ENCODE measurements around the gene TTC39A.
"Not testable (repeated sequence)": the region's sequence is repeated elsewhere in the genome, so short reads cannot be mapped to it uniquely, and the experiment has no call there.

Gene TTC39A

DNA sequence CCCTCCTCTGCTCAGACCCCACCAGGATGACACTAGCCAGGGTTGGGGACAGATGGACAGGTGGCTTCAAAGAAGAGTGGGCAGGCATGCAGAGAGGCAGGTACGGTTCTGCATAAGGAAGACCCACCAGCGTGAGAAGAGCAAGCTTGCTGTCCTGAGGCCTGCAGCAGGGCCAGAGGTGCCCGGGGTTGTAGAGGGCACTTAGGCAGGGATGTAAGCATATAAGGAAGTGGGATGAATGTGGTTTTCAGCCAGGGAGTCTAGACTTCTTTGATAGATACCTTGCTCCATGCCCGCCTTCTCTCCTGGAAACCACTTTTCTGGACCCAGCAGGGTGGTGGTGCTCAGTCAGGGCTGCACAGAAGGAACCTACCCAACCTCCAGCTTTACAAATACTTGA is 1.4 kb downstream of the TTC39A start:
- no peak for DNase-seq (ENCODE audit: low read depth in 2 of 2)
- no peak overlapping the region for H3K4me3 ChIP-seq (replicated peaks in 1 of 2; ENCODE audit: low read depth in 2 of 2, low read length in 2 of 2)
- TF ChIP-seq CTCF (IDR thresholded peaks at IDR 0.05; ENCODE audit: low read depth, low read length), result no peak

DNA sequence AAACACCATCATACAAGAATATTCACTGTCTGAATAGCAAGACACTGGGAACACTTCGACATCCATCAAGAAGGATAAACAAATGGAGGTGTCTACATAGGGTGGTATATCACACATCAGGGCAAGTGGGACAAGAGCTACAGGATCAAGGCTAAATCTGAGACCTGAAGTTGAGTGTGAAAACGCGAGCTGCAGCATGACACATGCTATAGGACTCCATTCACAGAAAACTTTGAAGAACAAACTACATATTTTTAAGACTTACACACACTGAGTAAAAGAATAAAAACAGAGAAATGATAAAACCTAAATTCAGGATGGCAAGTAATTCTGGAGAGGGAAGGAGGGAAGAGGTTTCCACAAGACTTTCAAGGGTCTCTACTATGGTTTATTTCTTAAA is 2.1 kb downstream of the TTC39A start:
- no peak for TF ChIP-seq CTCF (IDR thresholded peaks at IDR 0.05; ENCODE audit: low read depth, low read length)
- DNase-seq (ENCODE audit: low read depth in 2 of 2), result peak in 1 of 2 donors; percentile 63
- H3K4me3 ChIP-seq (replicated peaks in 1 of 2; ENCODE audit: low read depth in 2 of 2, low read length in 2 of 2), result no peak overlapping the region

GRCh38 chr1:51327386-51327785 is 3.0 kb downstream of the TTC39A start:
- peak; percentile 23 to 66 for DNase-seq (ENCODE audit: low read depth in 2 of 2)
- no peak overlapping the region for H3K4me3 ChIP-seq (replicated peaks in 1 of 2; ENCODE audit: low read depth in 2 of 2, low read length in 2 of 2)

DNA sequence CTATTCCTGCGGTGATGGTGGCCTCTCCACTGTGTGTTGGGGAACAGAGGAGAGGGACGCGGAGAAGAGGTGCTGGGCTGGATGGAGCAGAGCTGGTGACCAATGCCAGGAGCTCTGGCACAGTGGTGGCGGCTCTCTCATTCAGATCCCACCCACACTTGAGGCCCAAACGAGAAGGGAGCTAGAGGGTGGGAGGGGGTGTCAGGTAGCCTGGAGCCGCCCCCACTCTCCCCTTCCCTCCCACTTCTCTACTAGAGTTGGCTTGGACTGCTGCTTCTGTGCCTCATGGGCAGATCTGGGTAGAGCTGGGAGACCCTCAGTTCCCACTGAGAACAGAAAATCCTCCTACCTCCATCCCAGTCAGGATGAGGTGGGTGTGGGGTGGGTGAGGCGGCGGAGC is 3.5 kb downstream of the TTC39A start:
- no peak for DNase-seq (ENCODE audit: low read depth in 2 of 2)
- H3K4me3 ChIP-seq (replicated peaks in 1 of 2; ENCODE audit: low read depth in 2 of 2, low read length in 2 of 2), result no peak overlapping the region
- TF ChIP-seq CTCF (IDR thresholded peaks at IDR 0.05; ENCODE audit: low read depth, low read length), result no peak

More at GRCh38 chr1:51327386-51327785, 3.0 kb downstream of the TTC39A start:
- TF ChIP-seq CTCF (IDR thresholded peaks at IDR 0.05; ENCODE audit: low read depth, low read length), result no peak

DNA sequence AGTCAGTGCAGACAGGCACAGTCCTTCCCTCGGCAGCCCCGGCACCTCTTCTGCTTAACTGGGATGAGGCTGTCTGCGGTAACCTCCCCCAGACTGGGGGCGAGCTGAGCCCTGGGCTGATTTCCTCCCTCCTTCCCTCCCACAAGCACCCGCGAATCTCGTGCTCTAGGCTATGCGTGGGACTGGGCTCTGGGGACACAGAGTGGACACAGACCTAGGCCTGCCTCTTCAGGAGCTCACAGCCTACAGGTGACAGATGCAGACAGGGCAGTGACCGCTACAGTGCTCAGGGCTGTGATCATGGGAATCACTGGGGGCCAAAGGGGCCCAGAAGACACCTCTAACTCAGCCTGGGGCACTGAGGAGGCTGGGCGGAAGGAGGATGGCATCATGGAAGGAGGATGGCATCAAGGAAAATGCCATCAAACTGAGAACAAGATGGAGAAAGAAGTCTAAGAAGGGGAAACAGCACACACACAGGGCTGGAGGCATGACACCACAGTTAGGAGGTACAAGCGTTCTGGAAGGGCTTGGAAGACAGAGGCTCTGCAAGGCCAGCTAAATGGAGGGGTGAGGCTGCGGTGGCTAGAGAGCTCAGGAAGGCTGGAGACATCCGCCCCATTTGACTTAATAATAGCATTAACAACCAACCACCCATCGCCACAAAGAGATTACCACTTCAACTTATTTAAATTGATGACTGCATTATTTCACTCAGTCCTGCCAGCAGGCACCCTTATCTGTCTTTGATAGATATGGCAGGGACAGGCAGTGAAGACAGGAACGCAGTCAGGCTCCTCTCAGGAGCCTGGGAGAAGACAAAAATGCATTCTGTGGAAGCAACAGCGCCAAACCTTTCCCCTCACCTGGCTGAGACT is 4.2 kb downstream of the TTC39A start:
- TF ChIP-seq CTCF (IDR thresholded peaks at IDR 0.05; ENCODE audit: low read depth, low read length), result no peak
- DNase-seq (ENCODE audit: low read depth in 2 of 2), result no peak
- no peak overlapping the region for H3K4me3 ChIP-seq (replicated peaks in 1 of 2; ENCODE audit: low read depth in 2 of 2, low read length in 2 of 2)

DNA sequence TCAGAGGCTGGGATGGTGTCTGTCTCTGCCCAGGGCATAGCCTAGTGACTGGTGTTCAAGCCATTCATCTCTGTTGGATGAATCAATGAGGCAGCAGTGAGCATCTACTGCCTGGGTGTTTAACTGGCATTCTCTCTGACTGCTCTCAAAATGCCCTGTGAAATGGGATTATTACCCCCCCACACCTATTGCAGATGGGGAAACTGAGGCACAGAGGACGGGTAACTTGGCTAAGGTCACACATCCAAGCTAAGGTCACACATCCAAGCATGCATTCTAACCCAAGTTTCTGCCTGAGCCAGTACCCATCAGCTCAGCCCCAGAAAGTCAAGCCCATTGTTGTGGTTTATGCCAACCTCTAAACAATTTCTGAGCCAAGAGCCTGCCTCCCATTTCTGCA is 5.0 kb downstream of the TTC39A start:
- TF ChIP-seq CTCF (IDR thresholded peaks at IDR 0.05; ENCODE audit: low read depth, low read length), result no peak
- no peak overlapping the region for H3K4me3 ChIP-seq (replicated peaks in 1 of 2; ENCODE audit: low read depth in 2 of 2, low read length in 2 of 2)
- no peak for DNase-seq (ENCODE audit: low read depth in 2 of 2)

- not testable (repeated sequence) for H3K4me3 ChIP-seq (replicated peaks in 1 of 2; ENCODE audit: low read depth in 2 of 2, low read length in 2 of 2); DNase-seq (ENCODE audit: low read depth in 2 of 2)
These were observed 5.4 kb downstream of the TTC39A start for GRCh38 chr1:51325011-51325385.

Data from cardiac fibroblast (primary cell).